ENCODE data around the gene CYB561D1. TPM values are rescaled to one million over a fixed set of nuclear protein-coding genes. Genes with fewer than 3 reads are reported as not detected.

CYB561D1 gene
- total RNA-seq, 1 donor from 2014 or later = 4.9 TPM

GRCh38 chr1:109543988-109544735 is 50.3 kb downstream of the CYB561D1 start:
- FAIRE-seq = no peak
- no peak for DNase-seq (ENCODE audit: low spot score in 2 of 2)

- peak; percentile 45 for FAIRE-seq
- DNase-seq (ENCODE audit: low spot score in 2 of 2) = peak; percentile 84 to 88
Measured at GRCh38 chr1:109546311-109547109, 52.6 kb downstream of the CYB561D1 start.

GRCh38 chr1:109547463-109548320 is 53.8 kb downstream of the CYB561D1 start:
- no peak for DNase-seq (ENCODE audit: low spot score in 2 of 2)
- no peak for FAIRE-seq

GRCh38 chr1:109548321-109549267 is 54.7 kb downstream of the CYB561D1 start, which contains the start of gene GNAI3:
TSS of gene GNAI3 (plus strand) at chr1:109548615. CDS start at chr1:109548721, 106 bp downstream.
- FAIRE-seq (no peak), DNase-seq (ENCODE audit: low spot score in 2 of 2) (peak; percentile 80 to 90)

Other genes with a start within 250 kb of the CYB561D1 start
- gene CELSR2, start 244.6 kb upstream of the CYB561D1 start, total RNA-seq = 27.3 TPM
- gene PSRC1, start 210.9 kb upstream of the CYB561D1 start, total RNA-seq = 7.7 TPM
- gene MYBPHL, start 187.1 kb upstream of the CYB561D1 start, total RNA-seq = not detected
- gene SORT1, start 96.2 kb upstream of the CYB561D1 start, total RNA-seq = 42.8 TPM
- gene PSMA5, start 67.6 kb upstream of the CYB561D1 start, total RNA-seq = 35.1 TPM
- not detected for gene SYPL2, start 27.5 kb upstream of the CYB561D1 start, total RNA-seq
- 4.9 TPM for gene ATXN7L2, start 10.2 kb upstream of the CYB561D1 start, total RNA-seq
- 8.2 TPM for gene AMIGO1, start 15.6 kb downstream of the CYB561D1 start, total RNA-seq
- gene GPR61, start 45.8 kb downstream of the CYB561D1 start, total RNA-seq = 4.9 TPM
- 16.3 TPM for gene GNAI3, start 54.5 kb downstream of the CYB561D1 start, total RNA-seq
- not detected for gene GNAT2, start 125.5 kb downstream of the CYB561D1 start, total RNA-seq
- gene AMPD2, start 125.7 kb downstream of the CYB561D1 start, total RNA-seq = 51.0 TPM
- gene GSTM4, start 162.0 kb downstream of the CYB561D1 start, total RNA-seq = 3.7 TPM
- gene GSTM2, start 174.0 kb downstream of the CYB561D1 start, total RNA-seq = 18.8 TPM
- 4.1 TPM for gene GSTM1, start 193.7 kb downstream of the CYB561D1 start, total RNA-seq
- gene GSTM5, start 218.2 kb downstream of the CYB561D1 start, total RNA-seq = 3.7 TPM
- 80.3 TPM for gene GSTM3, start 246.9 kb downstream of the CYB561D1 start, total RNA-seq

Measured in frontal cortex (tissue), 4 donors.